GM18868 (cell line): ENCODE results near the gene TSPAN32.
"Not testable (repeated sequence)": the region's sequence is repeated elsewhere in the genome, so short reads cannot be mapped to it uniquely, and the experiment has no call there.

ENCODE experiments used
- ATAC-seq: cut with Tn5 transposase; IDR thresholded peaks from one replicate; pipeline ENCODE4 v1.9.1; 2021; ENCODE audit warnings: mild to moderate bottlenecking, moderate library complexity; ENCODE audit not compliant: unreplicated experiment

TSPAN32 gene

GRCh38 chr11:2332569-2332968 is 30.8 kb downstream of the TSPAN32 start:
- not testable (repeated sequence) for ATAC-seq

DNA sequence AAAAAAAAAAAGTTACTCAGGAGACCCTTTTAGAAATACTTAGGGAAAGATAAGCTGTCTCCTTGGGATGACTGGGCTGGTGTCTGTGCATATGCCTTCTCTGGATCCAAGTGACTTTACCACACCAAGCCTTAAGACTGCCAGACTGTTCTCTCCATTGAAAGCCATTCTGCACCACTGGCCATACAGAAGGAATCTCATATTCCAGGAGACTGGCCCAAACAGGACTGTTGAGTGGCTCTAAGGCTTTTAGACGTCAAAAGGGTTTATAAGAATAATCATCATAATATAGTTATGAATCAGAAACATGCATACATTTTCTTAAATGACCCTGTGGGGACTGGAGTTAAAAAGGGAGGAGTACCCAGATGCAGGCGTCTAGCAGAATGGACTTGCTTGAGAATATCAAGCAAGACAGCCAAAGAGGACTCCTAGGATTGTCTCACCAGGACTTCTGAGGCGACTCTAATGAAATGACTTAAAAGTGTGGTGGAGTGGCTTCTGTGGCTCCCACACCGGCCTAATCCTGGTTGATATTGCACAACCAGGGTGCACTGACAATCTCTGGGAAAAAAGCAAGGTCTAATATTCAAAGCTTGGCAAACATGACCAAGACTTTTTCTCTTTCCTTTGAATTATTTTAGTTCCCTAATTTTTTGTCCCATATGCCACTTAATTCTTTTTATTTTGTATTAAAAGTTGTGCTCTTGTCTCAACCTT is 31.8 kb downstream of the TSPAN32 start:
- ATAC-seq = not testable (repeated sequence)

DNA sequence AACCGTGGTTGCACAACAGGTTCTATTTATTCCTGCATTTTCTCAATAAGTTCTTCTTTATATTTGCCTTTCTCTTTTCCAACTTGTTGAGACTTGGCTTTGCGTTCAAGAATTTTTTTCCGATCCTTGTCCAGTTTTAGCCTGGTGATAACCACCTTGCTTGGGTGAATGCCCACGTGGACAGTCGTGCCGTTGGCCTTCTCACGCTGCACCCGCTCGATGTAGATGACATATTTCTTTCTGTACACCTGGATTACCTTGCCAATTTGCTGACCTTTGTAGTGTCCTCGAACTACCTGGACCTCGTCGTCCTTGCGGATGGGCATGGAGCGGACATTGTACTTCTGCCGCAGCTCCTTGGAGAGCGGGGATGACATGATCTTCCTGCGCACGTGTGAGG is 33.5 kb downstream of the TSPAN32 start:
- not testable (repeated sequence) for ATAC-seq

DNA sequence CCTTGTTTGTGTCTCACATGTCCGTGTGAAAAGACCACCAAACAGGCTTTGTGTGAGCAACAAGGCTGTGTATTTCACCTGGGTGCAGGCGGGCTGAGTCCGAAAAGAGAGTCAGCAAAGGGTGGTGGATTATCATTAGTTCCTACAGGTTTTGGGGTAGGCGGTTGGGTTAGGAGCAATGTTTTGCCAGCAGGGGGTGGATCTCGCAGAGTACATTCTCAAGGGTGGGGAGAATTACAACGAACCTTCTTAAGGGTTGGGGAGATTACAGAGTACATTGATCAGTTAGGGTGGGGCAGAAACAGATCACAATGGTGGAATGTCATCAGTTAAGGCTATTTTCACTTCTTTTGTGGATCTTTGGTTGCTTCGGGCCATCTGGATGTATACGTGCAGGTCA is 36.9 kb downstream of the TSPAN32 start:
- not testable (repeated sequence) for ATAC-seq

DNA sequence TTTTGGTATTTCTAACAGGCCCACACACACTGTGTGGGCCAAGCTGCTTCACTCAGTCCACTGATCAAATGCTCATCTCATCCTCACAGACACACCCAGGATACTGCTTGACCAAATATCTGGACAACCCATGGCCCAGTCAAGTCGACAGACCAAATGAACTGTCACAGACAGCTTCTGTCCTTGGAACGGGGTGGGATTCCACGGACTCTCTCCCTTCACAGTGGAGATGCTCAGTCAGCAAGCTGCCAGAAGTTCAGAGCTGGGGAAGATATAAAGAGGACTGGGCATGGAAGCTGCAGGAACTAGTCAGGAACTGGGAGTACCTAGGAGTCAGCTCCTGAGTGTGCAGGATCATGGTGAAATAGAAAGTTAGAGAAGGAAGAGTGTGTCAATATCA is 40.7 kb downstream of the TSPAN32 start:
- no peak for ATAC-seq

DNA sequence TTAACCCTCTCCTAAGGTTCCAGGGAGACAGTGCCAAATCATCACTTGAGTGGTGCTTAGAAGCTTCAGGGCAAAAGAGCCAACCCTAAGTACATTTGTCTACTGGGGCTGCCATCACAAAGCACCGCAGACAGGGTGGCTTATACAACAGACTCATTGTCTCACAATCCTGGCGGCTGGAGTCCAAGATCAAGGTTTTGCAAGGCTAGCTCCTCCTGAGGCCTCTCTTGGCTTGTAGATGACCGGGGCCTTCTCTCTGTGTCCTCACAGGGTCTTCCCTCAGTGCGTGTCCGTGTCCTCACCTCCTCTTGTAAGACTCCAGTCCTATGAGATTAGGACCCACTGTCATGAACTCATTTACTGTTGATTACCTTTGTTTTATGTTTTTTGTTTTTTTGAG is 41.2 kb downstream of the TSPAN32 start:
- no peak for ATAC-seq

GRCh38 chr11:2343502-2343901 is 41.7 kb downstream of the TSPAN32 start:
- no peak for ATAC-seq

DNA sequence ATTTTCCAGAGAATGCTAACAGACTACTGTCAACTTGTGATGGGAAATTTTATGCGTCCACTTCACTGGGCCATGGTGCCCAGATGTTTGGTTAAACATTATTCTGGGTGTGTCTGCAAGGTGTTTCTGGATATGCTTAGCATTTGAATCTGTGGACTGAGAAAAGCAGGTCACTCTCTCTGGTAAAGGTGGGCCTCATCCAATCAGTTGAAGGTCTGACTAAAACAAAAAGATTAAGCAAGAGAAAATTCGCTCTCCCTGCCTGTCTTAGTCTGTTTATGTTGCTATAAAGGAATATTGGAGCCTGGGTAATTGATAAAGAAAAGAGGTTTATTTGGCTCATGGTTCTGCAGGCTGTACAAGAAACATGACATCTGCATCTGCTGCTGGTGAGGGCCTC is 43.2 kb downstream of the TSPAN32 start:
- ATAC-seq = no peak

- ATAC-seq = no peak
These were observed 44.2 kb downstream of the TSPAN32 start for GRCh38 chr11:2346014-2346413.

- ATAC-seq = no peak
These were observed 44.9 kb downstream of the TSPAN32 start for GRCh38 chr11:2346586-2347307.

DNA sequence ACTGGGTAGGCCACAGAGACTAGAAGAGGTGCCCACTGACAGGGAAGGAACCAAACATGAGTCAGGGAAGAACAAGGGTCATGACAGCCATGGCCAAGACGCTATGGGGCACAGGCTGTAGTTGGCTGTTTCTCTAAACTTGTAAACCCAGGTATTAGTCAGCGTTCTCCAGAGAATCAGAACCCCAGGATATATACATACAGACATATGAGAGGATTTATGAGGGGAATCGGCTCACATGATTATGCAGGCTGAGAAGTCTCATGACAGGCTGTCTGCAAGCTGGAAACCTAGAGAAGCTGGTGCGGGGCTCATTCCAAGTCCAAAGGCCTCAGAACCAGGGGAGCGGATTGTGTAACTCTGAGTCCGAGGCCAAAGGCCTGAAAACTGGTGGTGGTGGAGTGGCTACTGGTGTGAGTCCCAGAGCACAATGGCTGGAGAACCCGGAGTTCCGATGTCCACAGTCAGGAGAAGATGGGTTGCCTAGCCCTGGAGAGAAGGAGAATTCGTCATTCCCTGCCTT is 45.6 kb downstream of the TSPAN32 start:
- no peak for ATAC-seq

DNA sequence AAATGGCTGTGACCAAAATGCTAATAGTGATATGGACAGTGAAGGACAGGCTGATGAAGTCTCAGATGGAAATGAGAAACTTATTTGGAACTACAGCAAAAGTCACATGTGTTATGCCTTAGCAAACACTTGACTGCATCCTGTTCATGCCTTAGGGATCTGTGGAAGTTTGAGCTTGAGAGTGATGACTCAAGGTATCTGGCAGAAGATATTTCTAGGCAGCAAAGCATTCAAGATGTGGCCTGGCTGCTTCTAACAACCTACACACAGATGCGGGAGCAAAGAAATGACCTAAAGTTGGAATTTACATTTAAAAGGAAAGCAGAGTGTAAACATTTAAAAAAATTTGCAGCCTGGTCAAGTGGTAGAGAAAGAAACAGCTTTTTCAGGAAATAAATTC is 47.2 kb downstream of the TSPAN32 start:
- ATAC-seq = no peak

GRCh38 chr11:2351701-2352100 is 49.9 kb downstream of the TSPAN32 start:
- no peak for ATAC-seq

DNA sequence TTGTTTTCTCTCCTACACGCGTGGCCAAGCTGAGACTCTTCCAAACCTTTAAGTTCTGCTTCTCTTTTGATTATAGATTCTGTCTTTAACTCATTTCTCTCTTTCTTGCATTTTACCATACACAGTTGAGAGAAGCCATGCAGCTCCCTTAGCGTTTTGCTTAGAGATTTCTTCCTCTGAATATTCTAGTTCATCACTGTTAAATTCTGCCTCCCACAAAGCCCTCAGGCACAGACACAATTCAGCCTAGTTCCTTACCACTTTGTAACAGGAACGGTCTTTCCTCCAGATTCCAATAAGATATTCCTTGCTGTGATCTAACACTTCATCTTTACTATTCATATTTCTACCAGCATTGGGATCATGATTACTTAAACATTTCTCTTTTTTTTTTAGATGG is 50.6 kb downstream of the TSPAN32 start:
- ATAC-seq = no peak

GRCh38 chr11:2355000-2355644 is 53.3 kb downstream of the TSPAN32 start:
- no peak for ATAC-seq

GRCh38 chr11:2357246-2357645 is 55.4 kb downstream of the TSPAN32 start:
- no peak for ATAC-seq

DNA sequence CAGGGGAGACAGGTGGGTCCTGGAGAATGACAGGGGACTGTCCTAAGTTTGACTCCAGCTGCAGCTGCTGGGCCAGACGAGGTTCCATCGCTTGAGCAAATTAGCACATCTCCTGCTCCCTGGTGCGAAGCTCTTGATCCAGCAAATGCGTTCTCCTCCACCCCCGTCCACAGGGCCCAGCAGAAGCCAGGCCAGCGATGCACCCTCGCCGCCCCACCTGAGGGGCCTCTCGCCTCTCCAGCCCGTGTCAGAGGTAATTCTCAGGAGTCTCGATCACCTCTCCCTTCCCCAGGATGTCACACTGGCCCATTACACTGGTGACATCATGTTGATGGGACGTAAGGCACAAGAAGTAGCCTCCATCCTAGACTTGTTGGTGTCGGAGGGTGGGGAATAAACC is 55.8 kb downstream of the TSPAN32 start:
- not testable (repeated sequence) for ATAC-seq

DNA sequence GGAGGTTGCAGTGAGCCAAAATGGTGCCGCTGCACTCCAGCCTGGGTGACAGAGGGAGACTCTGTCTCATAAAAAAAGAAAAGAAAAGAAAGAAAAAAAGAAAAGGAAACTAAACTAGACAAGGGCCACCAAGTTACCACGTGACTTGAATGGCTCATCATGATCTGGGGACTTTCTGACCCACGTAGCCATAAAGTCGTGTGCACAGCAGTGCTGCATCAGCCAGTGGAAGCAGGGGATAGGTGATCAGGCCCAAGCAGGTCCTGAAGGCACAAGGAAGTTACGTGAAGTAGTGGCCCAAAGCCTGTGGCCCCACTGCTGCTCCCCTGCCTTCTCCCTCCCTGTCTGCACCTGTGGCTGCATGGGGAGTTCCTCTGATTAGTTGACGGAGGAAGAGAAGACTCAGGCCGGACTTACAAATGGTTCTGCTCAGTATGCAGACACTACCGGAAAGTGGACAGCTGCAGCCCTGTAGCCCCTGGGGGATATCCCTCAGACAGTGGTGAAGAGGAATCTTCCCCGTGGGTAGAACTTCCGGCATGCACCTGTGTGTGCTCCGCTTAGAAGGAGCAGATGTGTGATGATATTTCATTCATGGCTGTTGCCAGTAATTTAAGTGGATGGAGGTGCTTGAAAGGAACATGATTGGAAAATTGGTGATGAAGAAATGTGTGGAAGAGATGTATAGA is 57.1 kb downstream of the TSPAN32 start:
- ATAC-seq = no peak

GRCh38 chr11:2359557-2359956 is 57.7 kb downstream of the TSPAN32 start:
- no peak for ATAC-seq

- no peak for ATAC-seq
These were observed 58.3 kb downstream of the TSPAN32 start for GRCh38 chr11:2360081-2360642.

GRCh38 chr11:2361565-2361964 is 59.8 kb downstream of the TSPAN32 start:
- ATAC-seq = no peak
